Mesodermal cell (in vitro differentiated cells): Measurements from ENCODE around the gene PNMA6E. TPM values are rescaled to one million over a fixed set of nuclear protein-coding genes. Genes with fewer than 3 reads are reported as not detected.

ENCODE experiments used
- H3K27ac ChIP-seq: 2 replicates; pipeline ENCODE4 v1.7.0; 2013; ENCODE audit warnings: mild to moderate bottlenecking, low read depth, low read length, moderate library complexity; ENCODE audit not compliant: severe bottlenecking
- H3K36me3 ChIP-seq: 2 replicates; pipeline ENCODE4 v1.7.1; 2013; ENCODE audit warnings: mild to moderate bottlenecking, low read length, moderate library complexity; ENCODE audit not compliant: control insufficient read depth, insufficient read depth
- H3K4me1 ChIP-seq: one replicate; pipeline ENCODE4 v1.7.1; 2013; ENCODE audit warnings: mild to moderate bottlenecking, low read length; ENCODE audit not compliant: insufficient read depth, control insufficient read depth, poor library complexity, severe bottlenecking
- H3K4me3 ChIP-seq: 2 replicates; pipeline ENCODE4 v1.7.0; 2013; ENCODE audit warnings: low read length, control low read depth, mild to moderate bottlenecking; ENCODE audit not compliant: insufficient read depth, poor library complexity, severe bottlenecking; ENCODE audit errors: extremely low read depth
- H3K9me3 ChIP-seq: 2 replicates; pipeline ENCODE4 v1.7.1; 2013; ENCODE audit warnings: mild to moderate bottlenecking, low read length, moderate library complexity; ENCODE audit not compliant: control insufficient read depth
- WGBS, 2 experiments: methylation state at CpG; one replicate each; pipeline ENCODE4 v1.1.5; 2013; ENCODE audit warnings: missing lambda C conversion rate in 2 of 2; ENCODE audit not compliant: insufficient coverage in 2 of 2; 5-methylcytosine and 5-hydroxymethylcytosine counted together
- polyA plus RNA-seq, 2 experiments: library from polyadenylated mRNA; stranded (reverse); fragments of 50-300 nt; gene quantifications; one replicate each; pipeline ENCODE4 v1.2.3, GENCODE V29; 2013

Gene PNMA6E
- not detected for polyA plus RNA-seq (2013, experiment 1 of 2)
- polyA plus RNA-seq (2013, experiment 2 of 2): not detected

GRCh38 chrX:153401133-153401764, at the start of gene PNMA6E:
PNMA6E (minus strand) TSS chrX:153401350; CDS start chrX:153398849, 2,501 bp downstream.
- H3K36me3 ChIP-seq: no peaks in the 10 kb centered on the region
- H3K4me3 ChIP-seq: no peak within 1 kb of the TSS
- H3K4me1 ChIP-seq: no peaks in the 10 kb centered on the region
- H3K9me3 ChIP-seq: no peaks in the 10 kb centered on the region
- 86 to 92% methylated on average over 20 to 23 of the region's 29 CpGs for WGBS, 2 experiments
- H3K27ac ChIP-seq: no peak within 1 kb of the TSS

- H3K4me3 ChIP-seq: no peak overlapping the region
- H3K27ac ChIP-seq: no peak overlapping the region
- no peaks in the 10 kb centered on the region for H3K9me3 ChIP-seq
- 100% methylated on average over 3 to 7 of the region's 8 CpGs for WGBS, 2 experiments
- no peaks in the 10 kb centered on the region for H3K36me3 ChIP-seq
- no peaks in the 10 kb centered on the region for H3K4me1 ChIP-seq
Observed at GRCh38 chrX:153450949-153451277, 49.8 kb upstream of the PNMA6E start.

GRCh38 chrX:153450114-153450948, 49.2 kb upstream of the PNMA6E start:
- Histone ChIP-seq H3K4me3 (no peak overlapping the region), H3K4me1 (no peaks in the 10 kb centered on the region), H3K27ac (no peak overlapping the region), H3K9me3 (no peaks in the 10 kb centered on the region), H3K36me3 (no peaks in the 10 kb centered on the region)
- 94 to 100% methylated on average over 11 to 12 of the region's 26 CpGs for WGBS, 2 experiments

GRCh38 chrX:153449368-153450113, 48.4 kb upstream of the PNMA6E start:
- no peaks in the 10 kb centered on the region for H3K4me1 ChIP-seq
- H3K27ac ChIP-seq: no peak overlapping the region
- no peak overlapping the region for H3K4me3 ChIP-seq
- WGBS, 2 experiments: 84 to 100% methylated on average over 5 to 9 of the region's 15 CpGs
- no peaks in the 10 kb centered on the region for H3K36me3 ChIP-seq
- H3K9me3 ChIP-seq: no peaks in the 10 kb centered on the region

- Histone ChIP-seq H3K36me3 (no peaks in the 10 kb centered on the region), H3K4me3 (no peak overlapping the region), H3K4me1 (no peaks in the 10 kb centered on the region), H3K9me3 (no peaks in the 10 kb centered on the region), H3K27ac (no peak overlapping the region)
- WGBS, 2 experiments: 95% methylated on average over 9 of the region's 21 CpGs; no CpG with 5 or more reads in 1 of the 2 experiments
Observed at GRCh38 chrX:153448556-153449367, 47.6 kb upstream of the PNMA6E start.

- H3K4me3 ChIP-seq: no peak overlapping the region
- H3K27ac ChIP-seq: no peak overlapping the region
- no peaks in the 10 kb centered on the region for H3K4me1 ChIP-seq
- H3K9me3 ChIP-seq: no peaks in the 10 kb centered on the region
- H3K36me3 ChIP-seq: no peaks in the 10 kb centered on the region
- WGBS, 2 experiments: 80 to 100% methylated on average over 2 of the region's 8 CpGs
Observed at GRCh38 chrX:153447581-153447960, 46.4 kb upstream of the PNMA6E start.

GRCh38 chrX:153446950-153447580, 45.9 kb upstream of the PNMA6E start:
- no peaks in the 10 kb centered on the region for H3K4me1 ChIP-seq

GRCh38 chrX:153446636-153446936, 45.4 kb upstream of the PNMA6E start:
- H3K4me3 ChIP-seq: no peak overlapping the region
- no peaks in the 10 kb centered on the region for H3K4me1 ChIP-seq
- H3K27ac ChIP-seq: no peak overlapping the region
- WGBS, 2 experiments: 96 to 97% methylated on average over 6 to 8 of the region's 10 CpGs
- no peaks in the 10 kb centered on the region for H3K36me3 ChIP-seq
- no peaks in the 10 kb centered on the region for H3K9me3 ChIP-seq

More at GRCh38 chrX:153446950-153447580, 45.9 kb upstream of the PNMA6E start:
- no peak overlapping the region for H3K27ac ChIP-seq
- no peaks in the 10 kb centered on the region for H3K36me3 ChIP-seq
- no peak overlapping the region for H3K4me3 ChIP-seq
- 94 to 95% methylated on average over 4 to 10 of the region's 17 CpGs for WGBS, 2 experiments
- no peaks in the 10 kb centered on the region for H3K9me3 ChIP-seq

- H3K4me1 ChIP-seq: no peaks in the 10 kb centered on the region
- H3K27ac ChIP-seq: no peak within 1 kb of the TSS
- H3K36me3 ChIP-seq: no peaks in the 10 kb centered on the region
- WGBS, 2 experiments: 92 to 97% methylated on average over 5 to 18 of the region's 30 CpGs
- H3K9me3 ChIP-seq: no peaks in the 10 kb centered on the region
- H3K4me3 ChIP-seq: no peak within 1 kb of the TSS
Observed at GRCh38 chrX:153445856-153446635, 44.9 kb upstream of the PNMA6E start, which contains the start of gene TREX2. TREX2 (minus strand) TSS chrX:153446056; CDS start chrX:153445430, 626 bp downstream.
